HepG2 (cell line): ENCODE data around the gene PSMD6.

Experiments
- CREB1 ChIP-seq, 2 experiments: fragments of 450-650 bp in 1 of 2; IDR thresholded peaks; 2 replicates each; pipeline ENCODE4 v1.6.1; 2016 to 2017; ENCODE audit warnings: control low read depth in 1 of 2, mild to moderate bottlenecking in 1 of 2, missing compliant biosample characterization in 1 of 2, missing genetic modification characterization in 1 of 2
- FOXA3 ChIP-seq: IDR thresholded peaks from 2 replicates; pipeline ENCODE4 v1.6.1; 2016; ENCODE audit warnings: missing genetic modification reagents, missing compliant biosample characterization
- HNRNPUL1 ChIP-seq: fragments of 200-400 bp; formaldehyde crosslinking; IDR thresholded peaks from 2 replicates; pipeline ENCODE4 v1.6.1; 2017; ENCODE audit warnings: low read depth, mild to moderate bottlenecking, low read length, moderate library complexity
- MAFK ChIP-seq, 2 experiments: IDR thresholded peaks in 1 of 2; conservative IDR thresholded peaks in 1 of 2; 2 replicates each; pipeline ENCODE4 v1.6.1; 2011; ENCODE audit warnings: improper control_type of control experiment in 2 of 2, low read length in 2 of 2
- POLR2A ChIP-seq, 2 experiments: IDR thresholded peaks; 2 replicates each; pipeline ENCODE4 v1.6.1; 2011; ENCODE audit warnings: low read depth in 2 of 2, low read length in 2 of 2, mild to moderate bottlenecking in 1 of 2, moderate library complexity in 1 of 2; ENCODE audit not compliant: insufficient read depth in 1 of 2
- POLR2AphosphoS2 ChIP-seq: IDR thresholded peaks from 2 replicates; pipeline ENCODE4 v1.6.1; 2011; ENCODE audit warnings: low read depth, low read length, improper control_type of control experiment
- RAD51 ChIP-seq: fragments of 450-650 bp; IDR thresholded peaks from 2 replicates; pipeline ENCODE4 v1.6.1; 2016; ENCODE audit warnings: borderline replicate concordance
- SMC3 ChIP-seq: IDR thresholded peaks from 2 replicates; pipeline ENCODE4 v1.6.1; 2011; ENCODE audit warnings: low read length, improper control_type of control experiment
- ZNF121 ChIP-seq: sonication (generic); formaldehyde crosslinking; IDR thresholded peaks from 2 replicates; pipeline ENCODE4 v1.5.0; 2020; ENCODE audit warnings: mild to moderate bottlenecking, missing genetic modification reagents
- ZNF766 ChIP-seq: sonication (generic); formaldehyde crosslinking; IDR thresholded peaks from 2 replicates; pipeline ENCODE4 v1.5.0; 2020; ENCODE audit warnings: missing genetic modification reagents, borderline replicate concordance
- TF ChIP-seq, protein P1 (sequence below), 2 experiments: sonication (generic) in 1 of 2; formaldehyde crosslinking in 1 of 2; IDR thresholded peaks; 2 replicates each; pipeline versions ENCODE4 v1.4.0 to v1.6.1; 2018 to 2020; ENCODE audit warnings: missing genetic modification reagents in 2 of 2, borderline replicate concordance in 1 of 2, low read depth in 1 of 2, mild to moderate bottlenecking in 1 of 2, missing biosample characterization in 1 of 2
- TF ChIP-seq, protein P2 (sequence below): IDR thresholded peaks from 2 replicates; pipeline ENCODE4 v1.6.1; 2018; ENCODE audit warnings: missing genetic modification reagents

- TF ChIP-seq CREB1 (IDR thresholded peaks at IDR 0.05), result no peak
- TF ChIP-seq CREB1 (CRISPR knock-in tag; IDR thresholded peaks at IDR 0.05), result no peak
- TF ChIP-seq FOXA3 (CRISPR knock-in tag), result no peak
- TF ChIP-seq, protein P1, sequence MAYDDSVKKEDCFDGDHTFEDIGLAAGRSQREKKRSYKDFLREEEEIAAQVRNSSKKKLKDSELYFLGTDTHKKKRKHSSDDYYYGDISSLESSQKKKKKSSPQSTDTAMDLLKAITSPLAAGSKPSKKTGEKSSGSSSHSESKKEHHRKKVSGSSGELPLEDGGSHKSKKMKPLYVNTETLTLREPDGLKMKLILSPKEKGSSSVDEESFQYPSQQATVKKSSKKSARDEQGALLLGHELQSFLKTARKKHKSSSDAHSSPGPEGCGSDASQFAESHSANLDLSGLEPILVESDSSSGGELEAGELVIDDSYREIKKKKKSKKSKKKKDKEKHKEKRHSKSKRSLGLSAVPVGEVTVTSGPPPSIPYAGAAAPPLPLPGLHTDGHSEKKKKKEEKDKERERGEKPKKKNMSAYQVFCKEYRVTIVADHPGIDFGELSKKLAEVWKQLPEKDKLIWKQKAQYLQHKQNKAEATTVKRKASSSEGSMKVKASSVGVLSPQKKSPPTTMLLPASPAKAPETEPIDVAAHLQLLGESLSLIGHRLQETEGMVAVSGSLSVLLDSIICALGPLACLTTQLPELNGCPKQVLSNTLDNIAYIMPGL (CRISPR knock-in tag; IDR thresholded peaks at IDR 0.05; ENCODE audit: borderline replicate concordance in 1 of 2, low read depth in 1 of 2), result no peak
- TF ChIP-seq, protein P2, sequence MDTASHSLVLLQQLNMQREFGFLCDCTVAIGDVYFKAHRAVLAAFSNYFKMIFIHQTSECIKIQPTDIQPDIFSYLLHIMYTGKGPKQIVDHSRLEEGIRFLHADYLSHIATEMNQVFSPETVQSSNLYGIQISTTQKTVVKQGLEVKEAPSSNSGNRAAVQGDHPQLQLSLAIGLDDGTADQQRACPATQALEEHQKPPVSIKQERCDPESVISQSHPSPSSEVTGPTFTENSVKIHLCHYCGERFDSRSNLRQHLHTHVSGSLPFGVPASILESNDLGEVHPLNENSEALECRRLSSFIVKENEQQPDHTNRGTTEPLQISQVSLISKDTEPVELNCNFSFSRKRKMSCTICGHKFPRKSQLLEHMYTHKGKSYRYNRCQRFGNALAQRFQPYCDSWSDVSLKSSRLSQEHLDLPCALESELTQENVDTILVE (CRISPR knock-in tag), result no peak
- TF ChIP-seq SMC3, result no peak
- no peak for TF ChIP-seq POLR2A (IDR thresholded peaks at IDR 0.05; ENCODE audit: insufficient read depth in 1 of 2, low read depth in 2 of 2, low read length in 2 of 2)
- TF ChIP-seq ZNF766 (CRISPR knock-in tag), result no peak
- no peak for TF ChIP-seq MAFK (conservative IDR thresholded peaks at IDR 0.05 in 1 of 2, IDR thresholded peaks at IDR 0.05 in 1 of 2; ENCODE audit: low read length in 2 of 2)
- no peak for TF ChIP-seq RAD51
- no peak for TF ChIP-seq HNRNPUL1
- no peak for TF ChIP-seq ZNF121 (CRISPR knock-in tag)
- no peak for TF ChIP-seq POLR2AphosphoS2
Measured at GRCh38 chr3:64070704-64071103, 47.4 kb upstream of the PSMD6 start.
